22Rv1 (cell line): Measurements from ENCODE around the gene NUDT22.

ENCODE experiments used
- ZFX ChIP-seq: fragments of 450-650 bp; IDR thresholded peaks from 2 replicates; pipeline ENCODE4 v1.6.1; 2017; ENCODE audit warnings: antibody characterized with exemption, borderline replicate concordance
- TF ChIP-seq, protein P1 (sequence below): fragments of 450-650 bp; IDR thresholded peaks from 2 replicates; pipeline ENCODE4 v1.5.1; 2017; ENCODE audit warnings: mild to moderate bottlenecking

DNA sequence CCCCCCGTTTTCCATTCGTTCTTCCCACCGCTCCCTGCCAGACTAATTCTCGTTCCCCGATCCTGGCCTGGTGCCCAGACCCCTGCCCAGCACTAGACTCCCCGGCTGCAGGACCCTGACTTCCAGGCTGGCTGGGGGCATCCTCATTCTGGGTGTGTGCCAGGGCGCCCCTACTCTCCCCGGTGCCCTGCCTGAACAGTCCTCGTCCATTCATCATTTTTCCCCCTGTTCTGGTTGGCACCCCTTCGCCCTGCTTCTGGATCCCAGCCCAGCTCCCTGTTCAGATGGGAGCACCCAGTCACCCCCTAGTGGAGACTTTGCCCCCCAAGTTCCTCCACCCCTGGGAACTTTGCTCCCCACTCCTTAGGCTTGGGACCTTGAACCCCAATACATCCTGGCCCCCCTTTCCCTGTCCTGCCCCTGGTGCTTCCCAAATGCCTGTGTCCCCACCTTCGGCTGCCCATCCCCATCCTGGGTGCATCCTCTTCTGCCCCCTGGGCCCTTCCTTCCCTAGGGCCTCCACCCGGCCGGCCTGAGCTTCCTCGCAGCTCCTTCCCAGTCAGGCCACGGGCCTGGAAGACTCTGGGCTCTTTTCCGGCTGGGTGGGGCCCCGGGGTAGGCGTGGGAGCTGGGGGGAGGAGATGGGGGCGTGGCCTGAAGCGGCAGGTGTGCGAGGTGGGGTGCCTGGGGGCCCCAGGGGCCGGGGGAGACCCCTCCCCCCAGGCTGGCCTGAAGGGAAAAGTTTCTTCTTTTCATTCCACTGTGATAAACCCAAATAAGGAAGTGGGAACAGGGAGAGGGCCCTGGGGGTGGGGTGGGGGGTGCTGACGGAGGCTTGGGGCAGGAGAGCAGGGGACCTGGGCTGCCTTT lies 26.2 kb downstream of the NUDT22 start:
- TF ChIP-seq, protein P1, sequence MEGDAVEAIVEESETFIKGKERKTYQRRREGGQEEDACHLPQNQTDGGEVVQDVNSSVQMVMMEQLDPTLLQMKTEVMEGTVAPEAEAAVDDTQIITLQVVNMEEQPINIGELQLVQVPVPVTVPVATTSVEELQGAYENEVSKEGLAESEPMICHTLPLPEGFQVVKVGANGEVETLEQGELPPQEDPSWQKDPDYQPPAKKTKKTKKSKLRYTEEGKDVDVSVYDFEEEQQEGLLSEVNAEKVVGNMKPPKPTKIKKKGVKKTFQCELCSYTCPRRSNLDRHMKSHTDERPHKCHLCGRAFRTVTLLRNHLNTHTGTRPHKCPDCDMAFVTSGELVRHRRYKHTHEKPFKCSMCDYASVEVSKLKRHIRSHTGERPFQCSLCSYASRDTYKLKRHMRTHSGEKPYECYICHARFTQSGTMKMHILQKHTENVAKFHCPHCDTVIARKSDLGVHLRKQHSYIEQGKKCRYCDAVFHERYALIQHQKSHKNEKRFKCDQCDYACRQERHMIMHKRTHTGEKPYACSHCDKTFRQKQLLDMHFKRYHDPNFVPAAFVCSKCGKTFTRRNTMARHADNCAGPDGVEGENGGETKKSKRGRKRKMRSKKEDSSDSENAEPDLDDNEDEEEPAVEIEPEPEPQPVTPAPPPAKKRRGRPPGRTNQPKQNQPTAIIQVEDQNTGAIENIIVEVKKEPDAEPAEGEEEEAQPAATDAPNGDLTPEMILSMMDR = no peak
- no peak for TF ChIP-seq ZFX
